ENCODE measurements around the gene PSMD10. TPM values are rescaled to one million over a fixed set of nuclear protein-coding genes. Genes with fewer than 3 reads are reported as not detected.

The PSMD10 gene
- total RNA-seq, 3 donors from 2014 or later (not counting 1 experiment from before 2014, with no cell fraction given) = 15.9 to 21.4 (median 16.1) TPM

DNA sequence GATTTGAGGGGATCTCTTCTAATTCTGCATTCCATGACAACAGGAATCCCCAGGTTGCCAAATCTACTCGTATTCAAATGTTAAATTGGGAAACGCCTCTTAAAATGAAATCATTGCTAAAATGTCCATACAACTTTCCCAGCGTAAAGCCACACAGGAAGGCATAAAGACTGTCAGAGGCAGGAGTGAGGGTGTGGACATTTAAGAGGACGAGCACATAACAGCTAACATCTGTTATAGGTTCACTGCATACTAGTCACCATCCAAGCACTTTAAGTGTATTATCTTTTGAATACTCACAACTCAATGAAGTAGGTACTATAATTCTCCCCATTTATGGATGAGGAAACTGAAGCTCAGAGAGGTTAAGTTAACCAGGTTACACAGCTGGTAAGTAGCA is 35.8 kb upstream of the PSMD10 start:
- no peak overlapping the region for H3K4me3 ChIP-seq (ENCODE audit: low read length)
- no peaks in the 10 kb centered on the region for H3K4me1 ChIP-seq (ENCODE audit: control insufficient read depth, insufficient read depth, low read length)
- peaks cover 17% of the 10 kb centered on the region for H3K36me3 ChIP-seq (ENCODE audit: control insufficient read depth, insufficient read depth, low read length)
- H3K27ac ChIP-seq (ENCODE audit: low read length) = no peak overlapping the region
- no peak overlapping the region for H3K4me3 Mint-ChIP-seq
- H3K27me3 ChIP-seq (ENCODE audit: control insufficient read depth, insufficient read depth, low read length) = no peaks in the 10 kb centered on the region
- H3K36me3 Mint-ChIP-seq = no peaks in the 10 kb centered on the region
- H3K9me3 Mint-ChIP-seq = no peaks in the 10 kb centered on the region
- TF ChIP-seq, protein P1, sequence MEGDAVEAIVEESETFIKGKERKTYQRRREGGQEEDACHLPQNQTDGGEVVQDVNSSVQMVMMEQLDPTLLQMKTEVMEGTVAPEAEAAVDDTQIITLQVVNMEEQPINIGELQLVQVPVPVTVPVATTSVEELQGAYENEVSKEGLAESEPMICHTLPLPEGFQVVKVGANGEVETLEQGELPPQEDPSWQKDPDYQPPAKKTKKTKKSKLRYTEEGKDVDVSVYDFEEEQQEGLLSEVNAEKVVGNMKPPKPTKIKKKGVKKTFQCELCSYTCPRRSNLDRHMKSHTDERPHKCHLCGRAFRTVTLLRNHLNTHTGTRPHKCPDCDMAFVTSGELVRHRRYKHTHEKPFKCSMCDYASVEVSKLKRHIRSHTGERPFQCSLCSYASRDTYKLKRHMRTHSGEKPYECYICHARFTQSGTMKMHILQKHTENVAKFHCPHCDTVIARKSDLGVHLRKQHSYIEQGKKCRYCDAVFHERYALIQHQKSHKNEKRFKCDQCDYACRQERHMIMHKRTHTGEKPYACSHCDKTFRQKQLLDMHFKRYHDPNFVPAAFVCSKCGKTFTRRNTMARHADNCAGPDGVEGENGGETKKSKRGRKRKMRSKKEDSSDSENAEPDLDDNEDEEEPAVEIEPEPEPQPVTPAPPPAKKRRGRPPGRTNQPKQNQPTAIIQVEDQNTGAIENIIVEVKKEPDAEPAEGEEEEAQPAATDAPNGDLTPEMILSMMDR (IDR thresholded peaks at IDR 0.05) = no peak
- H3K9me3 ChIP-seq (ENCODE audit: control insufficient read depth, insufficient read depth, low read length) = no peaks in the 10 kb centered on the region
- no peak overlapping the region for H3K27ac Mint-ChIP-seq
- H3K27me3 Mint-ChIP-seq (ENCODE audit: low read depth in 2 of 2) = no peaks in the 10 kb centered on the region
- ATAC-seq = no peak
- no CpG with 5 or more reads among the region's 4 CpGs for WGBS (ENCODE audit: insufficient coverage)
- DNase-seq = no peak
- no peaks in the 10 kb centered on the region for H3K4me1 Mint-ChIP-seq
- intact Hi-C loops (cut with micrococcal nuclease) = no loop called here

DNA sequence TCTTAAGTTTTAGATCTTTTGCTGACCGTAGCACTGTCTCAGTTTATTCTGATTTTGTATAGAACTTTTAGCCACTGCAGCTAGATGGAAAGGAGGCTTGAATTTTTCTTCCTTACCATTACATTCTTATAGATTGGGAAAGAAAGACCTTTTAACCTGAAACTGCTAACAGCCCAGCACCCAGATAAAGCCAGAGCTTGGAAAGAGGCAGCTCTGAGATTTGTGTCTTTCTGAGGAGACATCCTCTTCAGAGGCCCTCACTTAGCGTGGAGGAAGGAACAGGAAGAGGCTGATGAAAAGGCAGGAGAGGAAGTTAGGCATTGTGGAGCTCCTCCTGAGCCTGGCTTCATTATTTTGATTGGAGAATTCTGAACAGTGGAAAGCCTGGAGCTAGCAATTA is 35.3 kb upstream of the PSMD10 start:
- H3K4me3 ChIP-seq (ENCODE audit: low read length) = no peak overlapping the region
- intact Hi-C loops (cut with micrococcal nuclease) = no loop called here
- H3K27me3 ChIP-seq (ENCODE audit: control insufficient read depth, insufficient read depth, low read length) = no peaks in the 10 kb centered on the region
- WGBS (ENCODE audit: insufficient coverage) = 80% methylated on average over 1 of the region's 2 CpGs
- H3K27me3 Mint-ChIP-seq (ENCODE audit: low read depth in 2 of 2) = no peaks in the 10 kb centered on the region
- H3K4me1 ChIP-seq (ENCODE audit: control insufficient read depth, insufficient read depth, low read length) = no peaks in the 10 kb centered on the region
- H3K36me3 Mint-ChIP-seq = no peaks in the 10 kb centered on the region
- peaks cover 17% of the 10 kb centered on the region for H3K36me3 ChIP-seq (ENCODE audit: control insufficient read depth, insufficient read depth, low read length)
- H3K4me1 Mint-ChIP-seq = peaks cover 0 to 2% of the 10 kb centered on the region in 2 donors
- H3K9me3 ChIP-seq (ENCODE audit: control insufficient read depth, insufficient read depth, low read length) = no peaks in the 10 kb centered on the region
- H3K27ac Mint-ChIP-seq = no peak overlapping the region
- DNase-seq (no peak), ATAC-seq (no peak)
- H3K4me3 Mint-ChIP-seq = no peak overlapping the region
- no peak overlapping the region for H3K27ac ChIP-seq (ENCODE audit: low read length)
- H3K9me3 Mint-ChIP-seq = no peaks in the 10 kb centered on the region
- TF ChIP-seq, protein P1 (IDR thresholded peaks at IDR 0.05) = no peak

DNA sequence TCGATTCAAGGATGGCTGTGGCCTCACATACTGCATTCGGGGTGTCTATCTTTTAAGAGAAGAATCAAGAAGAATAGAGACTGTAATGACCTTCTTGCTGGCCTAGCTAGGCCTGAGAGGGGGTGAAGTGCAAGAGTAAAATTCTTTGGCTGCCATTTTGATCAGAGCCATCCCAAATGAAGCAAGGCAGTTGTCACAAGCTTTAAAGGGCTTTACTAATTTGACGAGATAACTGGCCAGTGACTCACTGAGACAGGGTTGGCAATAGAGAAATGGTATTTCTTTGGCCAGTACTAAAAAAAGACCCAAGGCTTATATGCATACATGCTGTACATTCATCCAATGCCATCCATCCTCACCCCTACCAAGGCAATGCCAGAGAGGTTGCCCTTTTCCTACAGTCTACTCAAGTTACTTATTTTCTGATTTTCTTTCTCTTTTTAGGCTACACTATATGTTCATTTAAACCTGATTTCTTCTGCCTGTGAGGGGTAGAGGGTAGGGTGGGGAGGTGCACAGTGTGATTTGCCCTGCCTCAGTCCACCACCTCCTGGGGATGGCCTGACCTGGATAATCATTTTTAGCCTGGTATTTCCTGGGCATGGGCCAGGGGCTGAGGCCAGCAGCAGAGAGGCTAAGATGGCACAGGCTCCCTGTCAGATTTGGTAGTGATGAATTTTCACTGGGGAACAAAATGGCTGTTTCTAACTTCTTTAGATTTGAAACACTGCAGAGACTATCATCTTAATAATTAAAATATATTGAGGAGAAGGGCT is 32.4 kb upstream of the PSMD10 start:
- H3K9me3 ChIP-seq (ENCODE audit: control insufficient read depth, insufficient read depth, low read length) = no peaks in the 10 kb centered on the region
- ATAC-seq (no peak), DNase-seq (no peak)
- no peaks in the 10 kb centered on the region for H3K4me1 ChIP-seq (ENCODE audit: control insufficient read depth, insufficient read depth, low read length)
- peaks cover 8% of the 10 kb centered on the region for H3K36me3 ChIP-seq (ENCODE audit: control insufficient read depth, insufficient read depth, low read length)
- TF ChIP-seq, protein P1 (IDR thresholded peaks at IDR 0.05) = no peak
- Mint-ChIP-seq H3K4me1 (peaks cover 0 to 10% of the 10 kb centered on the region in 2 donors), H3K27me3 (ENCODE audit: low read depth in 2 of 2) (no peaks in the 10 kb centered on the region), H3K27ac (no peak overlapping the region), H3K4me3 (no peak overlapping the region), H3K36me3 (no peaks in the 10 kb centered on the region), H3K9me3 (no peaks in the 10 kb centered on the region)
- 93% methylated on average over 3 of the region's 3 CpGs for WGBS (ENCODE audit: insufficient coverage)
- intact Hi-C loops (cut with micrococcal nuclease) = no loop called here
- H3K27me3 ChIP-seq (ENCODE audit: control insufficient read depth, insufficient read depth, low read length) = no peaks in the 10 kb centered on the region
- H3K4me3 ChIP-seq (ENCODE audit: low read length) = no peak overlapping the region
- no peak overlapping the region for H3K27ac ChIP-seq (ENCODE audit: low read length)

DNA sequence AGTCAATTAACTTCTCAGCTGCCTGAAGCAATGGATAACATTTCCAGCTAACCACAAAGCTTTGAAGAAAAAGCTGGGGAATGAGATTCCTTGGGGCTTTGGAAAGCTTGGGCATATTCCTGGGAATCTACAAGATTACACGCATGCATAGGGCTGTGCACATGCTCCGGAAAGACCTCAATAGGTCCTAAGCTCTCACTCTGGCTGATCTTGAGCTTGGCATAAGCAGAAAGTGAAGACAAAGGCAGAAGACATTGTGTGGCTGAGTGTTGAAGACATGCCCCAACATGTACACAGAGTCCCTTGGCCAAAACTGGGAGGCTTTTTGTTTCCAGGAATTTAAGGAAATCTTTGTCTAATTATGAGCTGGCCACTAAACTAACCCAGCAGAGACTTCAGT is 31.4 kb upstream of the PSMD10 start:
- TF ChIP-seq, protein P1 (IDR thresholded peaks at IDR 0.05) = no peak
- WGBS (ENCODE audit: insufficient coverage) = 100% methylated on average over 2 of the region's 2 CpGs
- intact Hi-C loops (cut with micrococcal nuclease) = no loop called here
- H3K27me3 ChIP-seq (ENCODE audit: control insufficient read depth, insufficient read depth, low read length) = no peaks in the 10 kb centered on the region
- H3K27me3 Mint-ChIP-seq (ENCODE audit: low read depth in 2 of 2) = no peaks in the 10 kb centered on the region
- no peak overlapping the region for H3K27ac Mint-ChIP-seq
- no peaks in the 10 kb centered on the region for H3K9me3 Mint-ChIP-seq
- no peak overlapping the region for H3K4me3 ChIP-seq (ENCODE audit: low read length)
- no peak for DNase-seq
- no peak overlapping the region for H3K4me3 Mint-ChIP-seq
- H3K4me1 Mint-ChIP-seq = peaks cover 0 to 10% of the 10 kb centered on the region in 2 donors
- H3K4me1 ChIP-seq (ENCODE audit: control insufficient read depth, insufficient read depth, low read length) = no peaks in the 10 kb centered on the region
- H3K36me3 Mint-ChIP-seq = no peaks in the 10 kb centered on the region
- H3K36me3 ChIP-seq (ENCODE audit: control insufficient read depth, insufficient read depth, low read length) = peaks cover 8% of the 10 kb centered on the region
- no peak overlapping the region for H3K27ac ChIP-seq (ENCODE audit: low read length)
- no peaks in the 10 kb centered on the region for H3K9me3 ChIP-seq (ENCODE audit: control insufficient read depth, insufficient read depth, low read length)
- no peak for ATAC-seq
